Esophagus muscularis mucosa (tissue), 4 donors: ENCODE data around the gene RPS3. TPM values are rescaled to one million over a fixed set of nuclear protein-coding genes. Genes with fewer than 3 reads are reported as not detected.

Experiments
- DNase-seq: peaks from one replicate; pipeline ENCODE4 v3.0.0-alpha.2; 2017; ENCODE audit errors: extremely low spot score
- H3K27ac ChIP-seq, 4 donors: fragments of 200-600 bp; sonication (generic); replicated peaks in 1 of 4; 1 replicate in 3 of 4; 2 replicates in 1 of 4; pipeline ENCODE4 v1.5.1; 2016 to 2019; ENCODE audit warnings: mild to moderate bottlenecking in 1 of 4
- H3K27me3 ChIP-seq, 4 donors: fragments of 200-600 bp; sonication (generic); one replicate each; pipeline versions ENCODE4 v1.5.1 to v1.6.0; 2016 to 2019
- H3K36me3 ChIP-seq, 4 donors: fragments of 200-600 bp; sonication (generic); one replicate each; pipeline ENCODE4 v1.5.1; 2016 to 2019
- H3K4me1 ChIP-seq, 4 donors: fragments of 200-600 bp; sonication (generic); one replicate each; pipeline ENCODE4 v1.5.1; 2016 to 2019
- H3K4me3 ChIP-seq, 4 donors: fragments of 200-600 bp; sonication (generic); 1 replicate in 2 of 4; 2 replicates in 2 of 4; pipeline ENCODE4 v1.5.1; 2016 to 2019; ENCODE audit warnings: mild to moderate bottlenecking in 4 of 4, moderate library complexity in 1 of 4
- H3K9me3 ChIP-seq, 4 donors: fragments of 200-600 bp; sonication (generic); 1 replicate in 3 of 4; 2 replicates in 1 of 4; pipeline ENCODE4 v1.5.1; 2016 to 2019
- CTCF ChIP-seq, 3 experiments: fragments of 200-600 bp in 2 of 3; fragments of 450-650 bp in 1 of 3; sonication (generic) in 2 of 3; IDR thresholded peaks; one replicate each; pipeline ENCODE4 v1.5.1; 2017 to 2019; ENCODE audit warnings: antibody characterized with exemption in 3 of 3, mild to moderate bottlenecking in 2 of 3, moderate library complexity in 1 of 3
- EP300 ChIP-seq: sonication (generic); formaldehyde crosslinking; IDR thresholded peaks from one replicate; pipeline ENCODE4 v1.6.1; 2017; ENCODE audit warnings: antibody characterized with exemption
- POLR2A ChIP-seq: fragments of 450-650 bp; IDR thresholded peaks from one replicate; pipeline ENCODE4 v1.6.1; 2017; ENCODE audit warnings: antibody characterized with exemption, moderate library complexity, mild to moderate bottlenecking, low read depth
- POLR2AphosphoS5 ChIP-seq, 2 donors: sonication (generic); formaldehyde crosslinking; IDR thresholded peaks; one replicate each; pipeline ENCODE4 v1.6.1; 2017; ENCODE audit warnings: antibody characterized with exemption in 2 of 2
- WGBS: methylation state at CpG from one replicate; pipeline ENCODE4 v1.1.5; 2018; 5-methylcytosine and 5-hydroxymethylcytosine counted together
- intact Hi-C: fragments of 100-400 bp; cut with DNase I; formaldehyde crosslinking; loops from one replicate; pipeline ENCODE4 v1.15.1; 2023
- total RNA-seq, 4 donors: library from RNA; depleted of rRNA; stranded (reverse); fragments of >200 nt; gene quantifications; one replicate each; pipeline versions ENCODE4 v1.1.0 to v1.2.1, GENCODE V29; 2016

RPS3 gene
- total RNA-seq = 1,000 to 10,000 TPM in 3 of 4 donors, 100 to 1,000 TPM in 1; 879 to 1,878 (median 1,387) TPM

- H3K27ac ChIP-seq = peak within 1 kb of the TSS; percentile 89 to 94 (median 90)
- no peaks in the 10 kb centered on the region for H3K9me3 ChIP-seq
- peaks cover 34 to 39% (median 38%) of the 10 kb centered on the region in 4 donors for H3K36me3 ChIP-seq
- intact Hi-C loops = loop anchor here (5.0 kb wide), 1 partner anchor 128 kb away; the partner anchor contains the start of gene GDPD5
- WGBS = under 1% methylated on average over 32 of the region's 55 CpGs
- peak; percentile 98 for DNase-seq
- peak within 1 kb of the TSS; percentile 66 to 73 (median 72) for H3K4me3 ChIP-seq
- H3K4me1 ChIP-seq = peaks cover 13 to 44% (median 28%) of the 10 kb centered on the region in 4 donors
- H3K27me3 ChIP-seq = no peaks in the 10 kb centered on the region
- peak; percentile 84 for TF ChIP-seq POLR2A
- no peak for TF ChIP-seq EP300
- peak in 1 of 3 experiments; percentile 27 for TF ChIP-seq CTCF (IDR thresholded peaks at IDR 0.05)
- peak; percentile 99 to 100 for TF ChIP-seq POLR2AphosphoS5 (IDR thresholded peaks at IDR 0.05)
Observed at GRCh38 chr11:75399344-75400145, at the start of gene RPS3. Gene RPS3 (plus strand): TSS chr11:75399518. CDS start chr11:75399548, 30 bp downstream.

GRCh38 chr11:75349521-75350116, 49.7 kb upstream of the RPS3 start:
- H3K27me3 ChIP-seq = no peaks in the 10 kb centered on the region
- H3K4me1 ChIP-seq = peaks cover 68 to 82% (median 79%) of the 10 kb centered on the region in 4 donors
- no peaks in the 10 kb centered on the region for H3K36me3 ChIP-seq
- WGBS = 60% methylated on average over 2 of the region's 4 CpGs
- DNase-seq = no peak
- TF ChIP-seq POLR2A = no peak
- no peak for TF ChIP-seq EP300
- no peak for TF ChIP-seq CTCF (IDR thresholded peaks at IDR 0.05)
- no peak for TF ChIP-seq POLR2AphosphoS5 (IDR thresholded peaks at IDR 0.05)
- intact Hi-C loops = no loop called here
- peak overlapping the region; percentile 88 to 98 (median 92) for H3K4me3 ChIP-seq
- H3K9me3 ChIP-seq = no peaks in the 10 kb centered on the region
- peak overlapping the region; percentile 95 to 98 (median 97) for H3K27ac ChIP-seq

- no peak for DNase-seq
- H3K9me3 ChIP-seq = no peaks in the 10 kb centered on the region
- H3K4me3 ChIP-seq = peak overlapping the region; percentile 88 to 98 (median 92)
- peak overlapping the region; percentile 95 to 98 (median 97) for H3K27ac ChIP-seq
- intact Hi-C loops = no loop called here
- H3K27me3 ChIP-seq = no peaks in the 10 kb centered on the region
- TF ChIP-seq EP300 = no peak
- no peak for TF ChIP-seq CTCF (IDR thresholded peaks at IDR 0.05)
- peaks cover 62 to 76% (median 73%) of the 10 kb centered on the region in 4 donors for H3K4me1 ChIP-seq
- 32% methylated on average over 9 of the region's 9 CpGs for WGBS
- H3K36me3 ChIP-seq = no peaks in the 10 kb centered on the region
Observed at GRCh38 chr11:75350122-75350742, 49.1 kb upstream of the RPS3 start.

- Histone ChIP-seq H3K36me3 (no peaks in the 10 kb centered on the region), H3K9me3 (no peaks in the 10 kb centered on the region), H3K4me3 (peak overlapping the region; percentile 88 to 98 (median 92)), H3K27me3 (no peaks in the 10 kb centered on the region), H3K4me1 (peaks cover 55 to 69% (median 66%) of the 10 kb centered on the region in 4 donors), H3K27ac (peak overlapping the region; percentile 95 to 98 (median 97))
- intact Hi-C loops = no loop called here
- WGBS = 8% methylated on average over 18 of the region's 47 CpGs
- TF ChIP-seq POLR2AphosphoS5 (IDR thresholded peaks at IDR 0.05) (peak; percentile 29 to 58), POLR2A (no peak), CTCF (IDR thresholded peaks at IDR 0.05) (peak in 1 of 3 experiments; percentile 21)
- no peak for DNase-seq
Observed at GRCh38 chr11:75350743-75351540, 48.4 kb upstream of the RPS3 start.
